Endodermal cell (in vitro differentiated cells): ENCODE results near the gene NINJ1. TPM values are rescaled to one million over a fixed set of nuclear protein-coding genes. Genes with fewer than 3 reads are reported as not detected.
A peak's percentile ranks its signal among the peaks of the same experiment; 100 is the strongest.

Experiments
- DNase-seq: peaks from one replicate; pipeline ENCODE4 v3.0.0-alpha.2; 2017
- H3K27ac ChIP-seq: 2 replicates; pipeline ENCODE4 v1.5.1; 2013; ENCODE audit warnings: mild to moderate bottlenecking, low read depth, low read length, moderate library complexity
- H3K27me3 ChIP-seq: 2 replicates; pipeline ENCODE4 v1.6.1; 2013; ENCODE audit warnings: mild to moderate bottlenecking, low read length, moderate library complexity; ENCODE audit not compliant: insufficient read depth, control insufficient read depth, poor library complexity, severe bottlenecking
- H3K36me3 ChIP-seq: 2 replicates; pipeline ENCODE4 v1.7.0; 2013; ENCODE audit warnings: mild to moderate bottlenecking, low read length, moderate library complexity; ENCODE audit not compliant: control insufficient read depth, insufficient read depth
- H3K4me1 ChIP-seq: one replicate; pipeline ENCODE4 v1.7.0; 2013; ENCODE audit warnings: low read length; ENCODE audit not compliant: control insufficient read depth, insufficient read depth
- H3K4me3 ChIP-seq: 2 replicates; pipeline ENCODE4 v1.5.1; 2013; ENCODE audit warnings: mild to moderate bottlenecking, low read length, moderate library complexity
- H3K9ac ChIP-seq: 2 replicates; pipeline ENCODE4 v1.6.1; 2013; ENCODE audit warnings: mild to moderate bottlenecking, low read length, moderate library complexity; ENCODE audit not compliant: poor library complexity, severe bottlenecking; ENCODE audit errors: extremely low read depth
- H3K9me3 ChIP-seq: 2 replicates; pipeline ENCODE4 v1.6.1; 2013; ENCODE audit warnings: mild to moderate bottlenecking, low read length, moderate library complexity; ENCODE audit not compliant: control insufficient read depth
- H3K27ac Mint-ChIP-seq: 2 replicates; pipeline ENCODE4 v1.8.0; 2020; ENCODE audit warnings: mixed read lengths
- H3K27me3 Mint-ChIP-seq: 2 replicates; pipeline ENCODE4 v1.8.0; 2021; ENCODE audit warnings: mild to moderate bottlenecking, mixed read lengths; ENCODE audit not compliant: insufficient read depth
- H3K36me3 Mint-ChIP-seq: 2 replicates; pipeline ENCODE4 v1.8.0; 2020; ENCODE audit warnings: low read depth, mixed read lengths
- H3K4me1 Mint-ChIP-seq: 2 replicates; pipeline ENCODE4 v1.8.0; 2020; ENCODE audit warnings: mixed read lengths
- H3K4me3 Mint-ChIP-seq: 2 replicates; pipeline ENCODE4 v1.8.0; 2020; ENCODE audit warnings: mild to moderate bottlenecking, moderate library complexity, mixed read lengths
- H3K9me3 Mint-ChIP-seq: 2 replicates; pipeline ENCODE4 v1.8.0; 2020; ENCODE audit warnings: mild to moderate bottlenecking, mixed read lengths
- CTCF ChIP-seq: fragments of 200-600 bp; sonication (generic); conservative IDR thresholded peaks from 2 replicates; pipeline ENCODE4 v1.5.0; 2021; ENCODE audit warnings: antibody characterized with exemption, mild to moderate bottlenecking
- WGBS, 2 experiments: methylation state at CpG; one replicate each; pipeline versions ENCODE4 v1.1.5 to v1.1.7; 2013; ENCODE audit warnings: missing lambda C conversion rate in 2 of 2, mixed read lengths in 1 of 2; ENCODE audit not compliant: insufficient coverage in 1 of 2, insufficient read length in 1 of 2; 5-methylcytosine and 5-hydroxymethylcytosine counted together
- total RNA-seq, 2 donors: library from RNA; stranded (reverse); fragmentation: NEBNext Ultra II Directional in 1 of 2; extraction: Animal tissue kit (Norgen Biotek cat#: 25700) in 1 of 2; gene quantifications; 2 replicates in 1 of 2; 3 replicates in 1 of 2; pipeline ENCODE4 v1.2.1, GENCODE V29; 2021

Gene NINJ1
- total RNA-seq, 2 donors from 2014 or later = 24.2 to 32.0 TPM

- peak overlapping the region; percentile 25 for H3K9ac ChIP-seq
- no peak for TF ChIP-seq CTCF
- Mint-ChIP-seq H3K9me3 (no peaks in the 10 kb centered on the region), H3K27me3 (peaks cover 4% of the 10 kb centered on the region), H3K27ac (peak overlapping the region; percentile 85), H3K4me1 (peaks cover 5% of the 10 kb centered on the region), H3K36me3 (no peaks in the 10 kb centered on the region), H3K4me3 (peak overlapping the region; percentile 58)
- 82 to 84% methylated on average over 9 to 11 of the region's 11 CpGs for WGBS, 2 experiments
- peak overlapping the region; percentile 78 for H3K4me3 ChIP-seq
- H3K36me3 ChIP-seq = no peaks in the 10 kb centered on the region
- H3K27ac ChIP-seq = peak overlapping the region; percentile 82
- no peaks in the 10 kb centered on the region for H3K27me3 ChIP-seq
- peak; percentile 57 for DNase-seq
- no peaks in the 10 kb centered on the region for H3K9me3 ChIP-seq
- peaks cover 7% of the 10 kb centered on the region for H3K4me1 ChIP-seq
Measured at GRCh38 chr9:93094658-93095204, 39.3 kb downstream of the NINJ1 start.

GRCh38 chr9:93093877-93094657 lies 40.0 kb downstream of the NINJ1 start:
- H3K4me1 ChIP-seq = peaks cover 7% of the 10 kb centered on the region
- Mint-ChIP-seq H3K9me3 (no peaks in the 10 kb centered on the region), H3K4me3 (peak overlapping the region; percentile 58), H3K27ac (no peak overlapping the region), H3K4me1 (peaks cover 5% of the 10 kb centered on the region), H3K27me3 (peaks cover 4% of the 10 kb centered on the region), H3K36me3 (no peaks in the 10 kb centered on the region)
- WGBS, 2 experiments = 75 to 79% methylated on average over 4 to 7 of the region's 7 CpGs
- H3K9ac ChIP-seq = no peak overlapping the region
- no peaks in the 10 kb centered on the region for H3K9me3 ChIP-seq
- no peaks in the 10 kb centered on the region for H3K27me3 ChIP-seq
- peak; percentile 46 for DNase-seq
- no peak overlapping the region for H3K4me3 ChIP-seq
- H3K27ac ChIP-seq = no peak overlapping the region
- H3K36me3 ChIP-seq = no peaks in the 10 kb centered on the region
- TF ChIP-seq CTCF = no peak

GRCh38 chr9:93093127-93093876 lies 40.7 kb downstream of the NINJ1 start:
- Histone ChIP-seq H3K27ac (no peak overlapping the region), H3K4me1 (peaks cover 7% of the 10 kb centered on the region), H3K9me3 (no peaks in the 10 kb centered on the region), H3K36me3 (no peaks in the 10 kb centered on the region), H3K4me3 (no peak overlapping the region), H3K9ac (no peak overlapping the region), H3K27me3 (no peaks in the 10 kb centered on the region)
- peak; percentile 14 for DNase-seq
- no peaks in the 10 kb centered on the region for H3K9me3 Mint-ChIP-seq
- peaks cover 4% of the 10 kb centered on the region for H3K27me3 Mint-ChIP-seq
- H3K4me3 Mint-ChIP-seq = no peak overlapping the region
- peaks cover 5% of the 10 kb centered on the region for H3K4me1 Mint-ChIP-seq
- 89 to 90% methylated on average over 5 to 11 of the region's 11 CpGs for WGBS, 2 experiments
- no peaks in the 10 kb centered on the region for H3K36me3 Mint-ChIP-seq
- no peak overlapping the region for H3K27ac Mint-ChIP-seq
- no peak for TF ChIP-seq CTCF
